Stimulated activated CD4-positive, alpha-beta T cell treated with anti-CD3 and anti-CD28 coated beads, TNF-alpha, amount 100 ng/mL, for 1 hour (primary cell): ENCODE data around the gene RBM34.
"Not testable (repeated sequence)": the region's sequence is repeated elsewhere in the genome, so short reads cannot be mapped to it uniquely, and the experiment has no call there.

ENCODE experiments used
- DNase-seq, 3 donors: peaks; one replicate each; pipeline ENCODE4 v3.0.0-alpha.2; 2020; ENCODE audit warnings: low read depth in 3 of 3, low spot score in 1 of 3

RBM34 gene

DNA sequence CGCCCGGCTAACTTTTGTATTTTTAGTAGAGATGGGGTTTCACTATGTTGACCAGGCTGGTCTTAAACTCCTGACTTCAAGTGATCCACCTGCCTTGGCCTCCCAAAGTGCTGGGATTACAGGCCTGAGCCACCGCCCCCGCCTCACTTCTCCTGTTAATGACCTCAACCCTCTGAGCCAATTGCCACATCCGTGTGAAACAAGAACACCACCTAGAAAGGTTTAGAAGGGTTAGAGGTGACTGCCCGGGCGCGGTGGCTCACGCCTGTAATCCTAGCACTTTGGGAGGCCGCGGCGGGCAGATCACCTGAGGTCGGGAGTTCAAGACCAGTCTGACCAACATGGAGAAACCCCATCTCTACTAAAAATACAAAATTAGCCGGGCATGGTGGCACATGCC is 68.6 kb downstream of the RBM34 start:
- DNase-seq: not testable (repeated sequence)

DNA sequence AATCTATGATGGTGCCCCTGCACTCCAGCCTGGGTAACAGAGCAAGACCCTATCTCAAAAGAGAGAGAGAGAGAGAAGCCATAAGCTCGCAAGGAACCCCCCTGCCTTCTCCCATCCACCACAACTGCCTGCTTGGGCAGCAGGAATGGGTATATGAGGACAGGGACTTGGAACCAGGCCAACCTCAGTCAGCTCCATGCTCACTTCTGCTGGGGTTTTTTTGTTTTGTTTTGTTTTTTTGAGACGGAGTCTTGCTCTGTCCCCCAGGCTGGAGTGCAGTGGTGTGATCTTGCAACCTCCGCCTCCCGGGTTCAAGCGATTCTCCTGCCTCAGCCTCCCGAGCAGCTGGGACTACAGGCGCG is 69.0 kb downstream of the RBM34 start:
- not testable (repeated sequence) for DNase-seq

DNA sequence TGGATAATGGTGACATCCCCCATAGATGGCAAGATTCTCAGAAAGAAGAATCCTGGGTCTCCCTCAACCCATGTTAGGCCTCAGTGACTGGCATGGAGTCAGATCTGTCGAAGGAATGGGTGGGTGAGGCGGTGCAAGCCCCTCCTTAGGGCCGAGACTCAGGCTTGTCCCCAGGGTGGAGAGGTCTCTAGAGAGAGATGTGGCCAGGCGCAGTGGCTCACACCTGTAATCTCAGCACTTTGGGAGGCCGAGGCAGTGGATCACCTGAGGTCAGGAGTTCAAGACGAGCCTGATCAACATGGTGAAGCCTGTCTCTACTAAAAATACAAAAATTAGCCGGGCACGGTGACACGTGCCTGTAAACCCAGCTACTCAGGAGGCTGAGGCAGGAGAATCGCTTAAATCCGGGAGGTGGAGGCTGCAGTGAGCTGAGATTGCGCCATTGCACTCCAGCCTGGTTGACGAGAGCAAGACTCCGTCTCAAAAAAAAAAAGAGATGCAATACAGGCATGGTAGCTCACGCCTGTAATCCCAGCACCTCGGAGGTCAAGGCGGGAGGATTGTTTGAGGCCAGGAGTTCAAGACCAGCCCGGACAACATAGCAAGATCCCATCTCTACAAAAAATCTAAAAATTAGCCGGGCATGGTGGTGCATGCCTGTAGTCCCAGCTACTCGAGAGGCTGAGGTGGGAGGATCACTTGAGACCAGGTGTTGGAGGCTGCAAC is 69.6 kb downstream of the RBM34 start:
- DNase-seq: not testable (repeated sequence)

DNA sequence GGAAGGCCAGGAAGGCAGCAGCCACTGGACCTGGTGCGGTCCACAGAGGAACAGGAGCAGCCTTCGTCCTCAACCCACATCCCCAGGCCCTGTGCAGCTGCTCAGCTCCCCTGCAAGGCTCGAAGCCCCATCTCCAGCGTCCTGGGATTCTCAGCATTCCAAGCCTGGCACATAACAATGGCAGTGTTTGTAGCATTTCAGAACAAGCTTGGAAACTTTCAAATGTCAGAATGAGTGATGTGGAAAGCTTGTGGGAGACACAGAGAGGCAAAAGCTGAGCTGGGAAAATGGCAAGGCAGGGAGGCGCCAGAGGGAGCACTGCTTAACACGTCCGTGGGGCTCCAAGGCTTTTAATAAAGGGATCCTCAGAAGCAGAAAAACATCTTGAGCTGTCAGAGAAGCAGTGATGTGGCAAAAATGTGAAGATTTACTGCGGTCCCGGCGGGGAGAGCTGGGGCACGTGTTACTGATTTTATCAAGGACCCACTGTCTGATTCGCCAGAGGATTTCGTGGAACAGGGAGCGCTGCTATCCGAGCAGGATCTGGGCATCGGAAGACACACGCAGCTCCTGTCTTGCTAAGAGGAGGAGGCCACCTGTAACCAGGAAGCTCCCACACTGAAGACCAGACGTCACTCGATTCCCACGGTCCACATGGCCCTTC is 70.5 kb downstream of the RBM34 start:
- no peak for DNase-seq

DNA sequence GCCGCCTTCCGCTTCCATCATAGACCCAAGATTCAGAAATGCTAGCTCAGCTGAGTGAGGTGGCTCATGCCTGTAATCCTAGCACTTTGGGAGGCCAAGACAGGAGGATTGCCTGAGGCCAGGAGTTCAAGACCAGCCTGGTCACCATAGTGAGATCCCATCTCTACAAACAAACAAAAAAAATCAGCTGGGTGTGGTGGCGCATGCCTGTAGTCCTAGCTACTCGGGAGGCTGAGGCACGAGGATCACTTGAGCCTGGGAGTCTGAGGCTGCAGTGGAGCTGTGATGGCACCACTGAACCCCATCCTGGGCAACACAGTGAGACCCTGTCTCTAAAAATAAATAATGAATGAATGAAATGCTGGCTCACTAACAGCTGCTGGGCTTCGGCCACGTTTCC is 72.1 kb downstream of the RBM34 start:
- DNase-seq: no peak

DNA sequence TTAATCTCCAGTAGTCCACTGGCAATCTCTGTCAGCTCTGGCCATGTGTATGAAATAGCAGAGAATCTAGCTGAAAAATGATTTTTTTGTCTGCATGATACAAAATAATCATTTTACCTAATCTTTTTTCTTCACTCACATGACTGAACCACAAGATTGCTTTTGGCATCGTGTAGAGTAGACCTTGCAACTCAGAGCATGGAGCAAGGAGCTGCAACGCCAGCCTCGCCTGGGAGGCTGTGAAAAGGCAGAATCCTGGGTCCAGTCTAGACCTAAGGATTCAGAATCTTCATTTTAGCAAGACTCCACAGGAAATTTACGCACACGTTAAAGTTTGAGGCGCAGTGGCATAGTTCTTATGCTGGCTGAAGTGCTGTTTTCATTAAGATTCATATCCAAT is 72.6 kb downstream of the RBM34 start:
- DNase-seq: no peak

DNA sequence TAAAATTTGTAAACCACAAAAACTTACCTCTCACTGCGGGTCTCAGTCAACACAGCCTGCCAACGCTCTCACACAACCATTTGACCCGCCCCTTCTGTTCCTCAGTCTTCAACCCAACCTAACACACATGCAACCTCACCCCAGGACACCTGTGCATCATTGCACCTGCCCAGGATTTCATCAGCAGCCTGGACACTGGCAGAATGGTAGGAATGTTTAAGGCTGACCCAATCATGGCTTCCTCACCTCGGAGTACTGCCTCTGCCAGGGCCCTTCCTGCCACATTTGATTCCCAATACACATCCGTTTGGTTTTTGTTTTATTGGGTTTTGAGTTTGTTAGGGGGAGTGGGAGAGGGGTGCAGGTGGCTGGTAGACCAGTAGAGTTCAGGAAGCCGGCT is 73.1 kb downstream of the RBM34 start:
- no peak for DNase-seq

DNA sequence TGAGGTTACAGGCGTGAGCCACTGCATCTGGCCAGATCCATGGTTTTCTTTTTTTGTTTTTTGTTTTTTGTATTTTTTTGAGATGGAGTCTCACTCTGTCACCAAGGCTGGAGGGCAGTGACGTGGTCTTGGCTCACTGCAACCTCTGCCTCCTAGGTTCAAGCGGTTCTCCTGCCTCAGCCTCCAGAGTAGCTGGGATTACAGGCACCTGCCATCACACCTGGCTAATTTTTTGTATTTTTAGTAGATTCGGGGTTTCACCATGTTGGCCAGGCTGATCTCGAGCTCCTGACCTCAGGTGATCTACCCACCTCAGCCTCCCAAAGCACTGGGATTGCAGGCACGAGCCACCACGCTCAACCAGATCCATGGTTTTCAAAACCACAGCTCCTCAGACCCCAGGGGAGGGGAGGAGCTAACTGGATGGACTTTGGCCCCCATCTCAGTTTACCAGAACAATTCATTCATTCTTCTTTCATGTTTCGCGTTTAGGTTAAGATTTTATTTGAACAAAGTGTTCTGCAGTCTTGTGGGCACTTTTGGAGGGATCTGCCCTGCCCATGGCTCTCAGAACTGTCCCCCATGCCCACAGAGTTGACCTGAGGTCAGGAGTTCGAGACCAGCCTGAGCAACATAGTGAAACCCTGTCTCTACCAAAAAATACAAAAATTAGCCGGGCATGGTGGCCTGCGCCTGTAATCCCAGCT is 75.5 kb downstream of the RBM34 start:
- not testable (repeated sequence) for DNase-seq
